WTC11 (cell line): ENCODE measurements around the gene ACBD4. TPM values are rescaled to one million over a fixed set of nuclear protein-coding genes. Genes with fewer than 3 reads are reported as not detected.

Experiments used
- ATAC-seq: fragments of 200-7000 bp; cut with Tn5 transposase; 2 replicates; pipeline ENCODE4 v1.10.0; 2021; ENCODE audit warnings: mild to moderate bottlenecking, moderate library complexity
- CTCF ChIA-PET: fragments of 300-600 bp; sonication (Branson Sonifier 250); formaldehyde crosslinking; loops from one replicate; lab custom pipeline; 2021; ENCODE audit warnings: antibody characterized with exemption; lab: Charles Lee
- POLR2A ChIA-PET: fragments of 350-600 bp; sonication (Branson Sonifier 250); formaldehyde crosslinking; loops from one replicate; lab custom pipeline; 2021; ENCODE audit warnings: antibody characterized with exemption; lab: Charles Lee
- DNase-seq: peaks from one replicate; pipeline ENCODE4 v3.0.0; 2021; ENCODE audit warnings: low spot score
- H3K27ac Mint-ChIP-seq: 2 replicates; pipeline ENCODE4 v1.8.0; 2021; ENCODE audit warnings: mixed read lengths
- H3K27me3 Mint-ChIP-seq: 2 replicates; pipeline ENCODE4 v1.8.0; 2021; ENCODE audit warnings: low read depth, mild to moderate bottlenecking, moderate library complexity, mixed read lengths
- H3K36me3 Mint-ChIP-seq: 2 replicates; pipeline ENCODE4 v1.8.0; 2021; ENCODE audit warnings: mixed read lengths
- H3K4me1 Mint-ChIP-seq: 2 replicates; pipeline ENCODE4 v1.8.0; 2022; ENCODE audit warnings: mixed read lengths
- H3K4me3 Mint-ChIP-seq: 2 replicates; pipeline ENCODE4 v1.8.0; 2021; ENCODE audit warnings: mild to moderate bottlenecking, moderate library complexity, mixed read lengths
- H3K9me3 Mint-ChIP-seq: 2 replicates; pipeline ENCODE4 v1.8.0; 2021; ENCODE audit warnings: mixed read lengths
- ATF2 ChIP-seq: sonication (generic); formaldehyde crosslinking; IDR thresholded peaks from 2 replicates; pipeline ENCODE4 v1.8.1; 2022; ENCODE audit warnings: low read depth, missing genetic modification reagents, borderline replicate concordance
- CREM ChIP-seq: sonication (generic); formaldehyde crosslinking; IDR thresholded peaks from 2 replicates; pipeline ENCODE4 v1.8.1; 2022; ENCODE audit warnings: mild to moderate bottlenecking, missing genetic modification reagents, moderate library complexity
- FOXP4 ChIP-seq: sonication (generic); formaldehyde crosslinking; IDR thresholded peaks from 2 replicates; pipeline ENCODE4 v1.8.0; 2022; ENCODE audit warnings: mild to moderate bottlenecking, missing genetic modification reagents
- IRF1 ChIP-seq: sonication (generic); formaldehyde crosslinking; IDR thresholded peaks from 2 replicates; pipeline ENCODE4 v1.8.0; 2023; ENCODE audit warnings: missing genetic modification reagents
- JAZF1 ChIP-seq: fragments of 250-450 bp; sonication (Bioruptor Pico); IDR thresholded peaks from 2 replicates; pipeline ENCODE4 v1.9.0; 2021; ENCODE audit warnings: moderate library complexity, mild to moderate bottlenecking, inconsistent platforms
- MXD4 ChIP-seq: fragments of 250-450 bp; sonication (Bioruptor Pico); IDR thresholded peaks from 2 replicates; pipeline ENCODE4 v1.8.0; 2021; ENCODE audit warnings: mild to moderate bottlenecking, moderate library complexity, borderline replicate concordance
- NFYB ChIP-seq: sonication (generic); formaldehyde crosslinking; conservative IDR thresholded peaks from 2 replicates; pipeline ENCODE4 v1.8.0; 2022; ENCODE audit warnings: low read depth, missing genetic modification reagents
- PREB ChIP-seq: sonication (generic); formaldehyde crosslinking; IDR thresholded peaks from 2 replicates; pipeline ENCODE4 v1.8.1; 2022; ENCODE audit warnings: mild to moderate bottlenecking, missing genetic modification reagents, moderate library complexity, borderline replicate concordance
- RORB ChIP-seq: fragments of 250-450 bp; sonication (Bioruptor Pico); IDR thresholded peaks from 2 replicates; pipeline ENCODE4 v1.9.0; 2021; ENCODE audit warnings: mild to moderate bottlenecking
- ZNF263 ChIP-seq: sonication (generic); formaldehyde crosslinking; IDR thresholded peaks from 2 replicates; pipeline ENCODE4 v1.8.1; 2022; ENCODE audit warnings: low read depth, mild to moderate bottlenecking, moderate library complexity, missing genetic modification reagents
- ZNF532 ChIP-seq: fragments of 250-450 bp; sonication (Bioruptor Pico); IDR thresholded peaks from 2 replicates; pipeline ENCODE4 v1.9.0; 2021; ENCODE audit warnings: mild to moderate bottlenecking, borderline replicate concordance
- ZNF671 ChIP-seq: fragments of 250-450 bp; sonication (Bioruptor Pico); IDR thresholded peaks from 2 replicates; pipeline ENCODE4 v1.8.0; 2021; ENCODE audit warnings: mild to moderate bottlenecking
- total RNA-seq: library from RNA; stranded (reverse); gene quantifications from 3 replicates; pipeline ENCODE4 v1.2.3, GENCODE V29; 2021
- TF ChIP-seq, protein P1 (sequence below): sonication (generic); formaldehyde crosslinking; IDR thresholded peaks from 2 replicates; pipeline ENCODE4 v1.8.1; 2022; ENCODE audit warnings: mild to moderate bottlenecking, moderate library complexity, missing genetic modification reagents
- TF ChIP-seq, protein P2 (sequence below): sonication (generic); formaldehyde crosslinking; IDR thresholded peaks from 2 replicates; pipeline ENCODE4 v1.8.1; 2023; ENCODE audit warnings: mild to moderate bottlenecking, missing genetic modification reagents, moderate library complexity
- TF ChIP-seq, protein P3 (sequence below): fragments of 250-450 bp; sonication (Bioruptor Pico); IDR thresholded peaks from 2 replicates; pipeline ENCODE4 v1.8.0; 2021; ENCODE audit warnings: mild to moderate bottlenecking
- TF ChIP-seq, protein P4 (sequence below): fragments of 250-450 bp; sonication (Bioruptor Pico); IDR thresholded peaks from 2 replicates; pipeline ENCODE4 v1.9.0; 2021; ENCODE audit warnings: mild to moderate bottlenecking
- TF ChIP-seq, protein P5 (sequence below): sonication (generic); formaldehyde crosslinking; IDR thresholded peaks from 2 replicates; pipeline ENCODE4 v1.8.1; 2023; ENCODE audit warnings: mild to moderate bottlenecking, missing genetic modification reagents, moderate library complexity

ACBD4 gene
- total RNA-seq, 1 experiment from 2014 or later: 12.7 TPM

GRCh38 chr17:45093444-45094110 is 41.9 kb upstream of the ACBD4 start:
- POLR2A ChIA-PET: no interaction called here
- H3K4me1 Mint-ChIP-seq: peaks cover 7% of the 10 kb centered on the region
- no peaks in the 10 kb centered on the region for H3K9me3 Mint-ChIP-seq
- TF ChIP-seq, protein P1, sequence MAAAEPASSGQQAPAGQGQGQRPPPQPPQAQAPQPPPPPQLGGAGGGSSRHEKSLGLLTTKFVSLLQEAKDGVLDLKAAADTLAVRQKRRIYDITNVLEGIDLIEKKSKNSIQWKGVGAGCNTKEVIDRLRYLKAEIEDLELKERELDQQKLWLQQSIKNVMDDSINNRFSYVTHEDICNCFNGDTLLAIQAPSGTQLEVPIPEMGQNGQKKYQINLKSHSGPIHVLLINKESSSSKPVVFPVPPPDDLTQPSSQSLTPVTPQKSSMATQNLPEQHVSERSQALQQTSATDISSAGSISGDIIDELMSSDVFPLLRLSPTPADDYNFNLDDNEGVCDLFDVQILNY: no peak
- TF ChIP-seq ZNF532: no peak
- TF ChIP-seq IRF1 (CRISPR knock-in tag): no peak
- TF ChIP-seq, protein P2, sequence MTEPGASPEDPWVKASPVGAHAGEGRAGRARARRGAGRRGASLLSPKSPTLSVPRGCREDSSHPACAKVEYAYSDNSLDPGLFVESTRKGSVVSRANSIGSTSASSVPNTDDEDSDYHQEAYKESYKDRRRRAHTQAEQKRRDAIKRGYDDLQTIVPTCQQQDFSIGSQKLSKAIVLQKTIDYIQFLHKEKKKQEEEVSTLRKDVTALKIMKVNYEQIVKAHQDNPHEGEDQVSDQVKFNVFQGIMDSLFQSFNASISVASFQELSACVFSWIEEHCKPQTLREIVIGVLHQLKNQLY: no peak
- no peak for TF ChIP-seq MXD4 (CRISPR knock-in tag)
- TF ChIP-seq ZNF263 (CRISPR knock-in tag): no peak
- TF ChIP-seq, all 79 proteins: peak for 0
- Mint-ChIP-seq H3K36me3 (peaks cover 76% of the 10 kb centered on the region), H3K27ac (no peak overlapping the region), H3K27me3 (no peaks in the 10 kb centered on the region), H3K4me3 (no peak overlapping the region)
- no peak for ATAC-seq
- no peak for DNase-seq
- CTCF ChIA-PET: no interaction called here

- H3K4me3 Mint-ChIP-seq: no peak overlapping the region
- no peaks in the 10 kb centered on the region for H3K4me1 Mint-ChIP-seq
- H3K36me3 Mint-ChIP-seq: peaks cover 75% of the 10 kb centered on the region
- ChIA-PET CTCF (interaction anchor here (1.1 to 1.4 kb wide), 4 partner anchors 56 to 176 kb away, joined by 4 to 5 read pairs (median 4); no protein-coding TSS in a partner anchor), POLR2A (no interaction called here)
- ATAC-seq (no peak), DNase-seq (no peak)
- H3K27me3 Mint-ChIP-seq: no peaks in the 10 kb centered on the region
- H3K9me3 Mint-ChIP-seq: no peaks in the 10 kb centered on the region
- no peak overlapping the region for H3K27ac Mint-ChIP-seq
- TF ChIP-seq ZNF671 (no peak), JAZF1 (no peak), NFYB (no peak), PREB (CRISPR knock-in tag) (no peak), CREM (CRISPR knock-in tag) (no peak), ATF2 (CRISPR knock-in tag) (no peak), RORB (CRISPR knock-in tag) (no peak), FOXP4 (CRISPR knock-in tag) (no peak)
- TF ChIP-seq, protein P3, sequence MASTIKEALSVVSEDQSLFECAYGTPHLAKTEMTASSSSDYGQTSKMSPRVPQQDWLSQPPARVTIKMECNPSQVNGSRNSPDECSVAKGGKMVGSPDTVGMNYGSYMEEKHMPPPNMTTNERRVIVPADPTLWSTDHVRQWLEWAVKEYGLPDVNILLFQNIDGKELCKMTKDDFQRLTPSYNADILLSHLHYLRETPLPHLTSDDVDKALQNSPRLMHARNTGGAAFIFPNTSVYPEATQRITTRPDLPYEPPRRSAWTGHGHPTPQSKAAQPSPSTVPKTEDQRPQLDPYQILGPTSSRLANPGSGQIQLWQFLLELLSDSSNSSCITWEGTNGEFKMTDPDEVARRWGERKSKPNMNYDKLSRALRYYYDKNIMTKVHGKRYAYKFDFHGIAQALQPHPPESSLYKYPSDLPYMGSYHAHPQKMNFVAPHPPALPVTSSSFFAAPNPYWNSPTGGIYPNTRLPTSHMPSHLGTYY: no peak
- TF ChIP-seq, protein P4, sequence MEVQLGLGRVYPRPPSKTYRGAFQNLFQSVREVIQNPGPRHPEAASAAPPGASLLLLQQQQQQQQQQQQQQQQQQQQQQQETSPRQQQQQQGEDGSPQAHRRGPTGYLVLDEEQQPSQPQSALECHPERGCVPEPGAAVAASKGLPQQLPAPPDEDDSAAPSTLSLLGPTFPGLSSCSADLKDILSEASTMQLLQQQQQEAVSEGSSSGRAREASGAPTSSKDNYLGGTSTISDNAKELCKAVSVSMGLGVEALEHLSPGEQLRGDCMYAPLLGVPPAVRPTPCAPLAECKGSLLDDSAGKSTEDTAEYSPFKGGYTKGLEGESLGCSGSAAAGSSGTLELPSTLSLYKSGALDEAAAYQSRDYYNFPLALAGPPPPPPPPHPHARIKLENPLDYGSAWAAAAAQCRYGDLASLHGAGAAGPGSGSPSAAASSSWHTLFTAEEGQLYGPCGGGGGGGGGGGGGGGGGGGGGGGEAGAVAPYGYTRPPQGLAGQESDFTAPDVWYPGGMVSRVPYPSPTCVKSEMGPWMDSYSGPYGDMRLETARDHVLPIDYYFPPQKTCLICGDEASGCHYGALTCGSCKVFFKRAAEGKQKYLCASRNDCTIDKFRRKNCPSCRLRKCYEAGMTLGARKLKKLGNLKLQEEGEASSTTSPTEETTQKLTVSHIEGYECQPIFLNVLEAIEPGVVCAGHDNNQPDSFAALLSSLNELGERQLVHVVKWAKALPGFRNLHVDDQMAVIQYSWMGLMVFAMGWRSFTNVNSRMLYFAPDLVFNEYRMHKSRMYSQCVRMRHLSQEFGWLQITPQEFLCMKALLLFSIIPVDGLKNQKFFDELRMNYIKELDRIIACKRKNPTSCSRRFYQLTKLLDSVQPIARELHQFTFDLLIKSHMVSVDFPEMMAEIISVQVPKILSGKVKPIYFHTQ (CRISPR knock-in tag): no peak
- TF ChIP-seq, protein P5, sequence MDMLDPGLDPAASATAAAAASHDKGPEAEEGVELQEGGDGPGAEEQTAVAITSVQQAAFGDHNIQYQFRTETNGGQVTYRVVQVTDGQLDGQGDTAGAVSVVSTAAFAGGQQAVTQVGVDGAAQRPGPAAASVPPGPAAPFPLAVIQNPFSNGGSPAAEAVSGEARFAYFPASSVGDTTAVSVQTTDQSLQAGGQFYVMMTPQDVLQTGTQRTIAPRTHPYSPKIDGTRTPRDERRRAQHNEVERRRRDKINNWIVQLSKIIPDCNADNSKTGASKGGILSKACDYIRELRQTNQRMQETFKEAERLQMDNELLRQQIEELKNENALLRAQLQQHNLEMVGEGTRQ (CRISPR knock-in tag): no peak
These were observed 39.3 kb upstream of the ACBD4 start for GRCh38 chr17:45096141-45096540.
